Neural cell (in vitro differentiated cells): Measurements from ENCODE around the gene NANOS3. TPM values are rescaled to one million over a fixed set of nuclear protein-coding genes. Genes with fewer than 3 reads are reported as not detected.

Source experiments
- H2AFZ ChIP-seq: fragments of 200-600, 300-800 bp; sonication (generic), shearing (Covaris generic); 2 replicates; pipeline ENCODE4 v1.6.0; 2014; ENCODE audit warnings: low read depth, mild to moderate bottlenecking, antibody characterized with exemption, low read length, moderate library complexity
- H3F3A ChIP-seq: fragments of 200-600 bp; shearing (Covaris generic); 2 replicates; pipeline ENCODE4 v1.6.1; 2016; ENCODE audit warnings: mild to moderate bottlenecking, moderate library complexity, mixed read lengths, antibody characterized with exemption, low read length; ENCODE audit not compliant: insufficient read depth, poor library complexity, severe bottlenecking
- H3K27ac ChIP-seq: fragments of 200-600, 300-800 bp; sonication (generic), shearing (Covaris generic); 2 replicates; pipeline ENCODE4 v1.5.1; 2014; ENCODE audit warnings: mild to moderate bottlenecking, low read length, moderate library complexity
- H3K27me3 ChIP-seq: fragments of 300-800, 200-600 bp; sonication (generic), shearing (Covaris generic); 2 replicates; pipeline ENCODE4 v1.6.0; 2014; ENCODE audit warnings: mild to moderate bottlenecking, low read depth, low read length, moderate library complexity; ENCODE audit not compliant: insufficient read depth
- H3K36me3 ChIP-seq: fragments of 300-800, 200-600 bp; sonication (generic), shearing (Covaris generic); 2 replicates; pipeline ENCODE4 v1.5.1; 2014; ENCODE audit warnings: mild to moderate bottlenecking, antibody characterized with exemption, low read length, moderate library complexity; ENCODE audit not compliant: insufficient read depth
- H3K4me2 ChIP-seq: fragments of 300-800, 200-600 bp; sonication (generic), shearing (Covaris generic); 2 replicates; pipeline ENCODE4 v1.6.0; 2014; ENCODE audit warnings: mild to moderate bottlenecking, low read length
- H3K4me3 ChIP-seq: fragments of 300-800, 200-600 bp; sonication (generic), shearing (Covaris generic); 2 replicates; pipeline ENCODE4 v1.5.1; 2014; ENCODE audit warnings: mild to moderate bottlenecking, low read length, moderate library complexity
- H3K79me2 ChIP-seq: fragments of 200-600 bp; shearing (Covaris generic); replicated peaks from 2 replicates; pipeline ENCODE4 v1.6.0; 2014; ENCODE audit warnings: mild to moderate bottlenecking, low read length, moderate library complexity; ENCODE audit not compliant: insufficient read depth
- H3K9ac ChIP-seq: fragments of 300-800, 200-600 bp; sonication (generic), shearing (Covaris generic); 2 replicates; pipeline ENCODE4 v1.6.1; 2016; ENCODE audit warnings: mild to moderate bottlenecking, low read length, mixed read lengths
- H3K9me2 ChIP-seq: fragments of 200-600 bp; shearing (Covaris generic); 2 replicates; pipeline ENCODE4 v1.6.1; 2016; ENCODE audit warnings: mild to moderate bottlenecking, low read length, mixed read lengths; ENCODE audit not compliant: insufficient read depth
- H3K9me3 ChIP-seq: fragments of 200-600, 300-800 bp; sonication (generic), shearing (Covaris generic); 2 replicates; pipeline ENCODE4 v1.6.1; 2016; ENCODE audit warnings: mild to moderate bottlenecking, mixed run types, low read length, moderate library complexity, mixed read lengths
- H4K20me1 ChIP-seq: fragments of 200-600 bp; shearing (Covaris generic); 2 replicates; pipeline ENCODE4 v1.6.1; 2016; ENCODE audit warnings: mild to moderate bottlenecking, mixed run types; ENCODE audit not compliant: insufficient read depth
- EP300 ChIP-seq: fragments of 450-650 bp; conservative IDR thresholded peaks from 2 replicates; pipeline ENCODE4 v1.6.1; 2014; ENCODE audit warnings: antibody characterized with exemption, mild to moderate bottlenecking, moderate library complexity; ENCODE audit not compliant: poor library complexity, severe bottlenecking
- EZH2 ChIP-seq: fragments of 200-600, 300-800 bp; shearing (Covaris generic), sonication (generic); IDR thresholded peaks from 2 replicates; pipeline ENCODE4 v1.6.1; 2014; ENCODE audit warnings: antibody characterized with exemption, low read length, borderline replicate concordance, mild to moderate bottlenecking; ENCODE audit not compliant: insufficient read depth, poor library complexity, severe bottlenecking
- MXI1 ChIP-seq: fragments of 450-650 bp; conservative IDR thresholded peaks from 2 replicates; pipeline ENCODE4 v1.6.1; 2014; ENCODE audit warnings: antibody characterized with exemption, mild to moderate bottlenecking; ENCODE audit not compliant: poor library complexity, severe bottlenecking
- POLR2AphosphoS5 ChIP-seq: IDR thresholded peaks from 2 replicates; pipeline ENCODE4 v1.6.1; 2012
- RAD21 ChIP-seq: fragments of 450-650 bp; conservative IDR thresholded peaks from 2 replicates; pipeline ENCODE4 v1.6.1; 2014; ENCODE audit warnings: antibody characterized with exemption, mild to moderate bottlenecking, moderate library complexity
- SMC3 ChIP-seq: fragments of 450-650 bp; conservative IDR thresholded peaks from 2 replicates; pipeline ENCODE4 v1.6.1; 2014; ENCODE audit warnings: antibody characterized with exemption, mild to moderate bottlenecking, moderate library complexity; ENCODE audit not compliant: poor library complexity
- TAF1 ChIP-seq: IDR thresholded peaks from 2 replicates; pipeline ENCODE4 v1.6.1; 2012; ENCODE audit warnings: low read depth
- polyA plus RNA-seq: library from polyadenylated mRNA; depleted of rRNA; stranded (reverse); fragments of >200 nt; gene quantifications from 2 replicates; pipeline ENCODE4 v1.2.3, GENCODE V29; 2014
- TF ChIP-seq, protein P1 (sequence below): IDR thresholded peaks from 2 replicates; pipeline ENCODE4 v1.6.1; 2012; ENCODE audit warnings: borderline replicate concordance
- TF ChIP-seq, protein P2 (sequence below): fragments of 450-650 bp; IDR thresholded peaks from 2 replicates; pipeline ENCODE4 v1.5.1; 2014; ENCODE audit warnings: antibody characterized with exemption, mild to moderate bottlenecking, moderate library complexity; ENCODE audit not compliant: poor library complexity, severe bottlenecking

Gene NANOS3
- polyA plus RNA-seq, 1 donor from 2014 or later = 3.2 TPM

DNA sequence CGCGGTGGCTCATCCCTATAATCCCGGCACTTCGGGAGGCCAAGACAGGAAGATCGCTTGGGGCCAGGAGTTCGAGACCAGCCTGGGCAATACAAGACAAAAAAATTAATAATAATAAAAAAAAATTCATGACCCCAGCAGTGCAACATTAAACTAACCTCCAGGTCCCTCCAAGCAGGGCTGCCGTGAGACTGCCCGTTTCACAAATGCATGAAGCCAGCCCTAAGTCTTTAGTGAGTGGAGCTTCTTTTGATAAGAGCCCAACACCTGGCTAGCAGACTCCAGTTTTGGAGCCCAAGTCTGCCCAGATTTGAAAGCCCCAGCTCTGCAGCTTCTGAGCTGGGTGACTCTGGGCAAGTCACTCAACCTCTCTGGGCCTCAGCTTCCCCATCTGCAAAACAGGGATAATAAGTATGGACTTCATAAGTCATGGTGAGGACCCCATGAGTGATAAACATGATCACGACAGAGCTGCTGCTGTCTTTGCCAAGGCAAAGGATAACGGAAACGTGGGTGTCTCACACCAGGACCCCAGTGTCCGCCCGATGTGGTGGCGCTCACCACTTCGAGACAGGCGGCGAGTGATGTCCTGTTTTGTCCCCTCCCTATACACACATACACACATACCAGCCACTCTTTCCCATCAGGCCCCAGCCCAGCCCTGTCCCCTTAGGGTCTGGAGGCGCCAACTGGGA lies 38.4 kb upstream of the NANOS3 start:
- Histone ChIP-seq H3K36me3 (no peaks in the 10 kb centered on the region), H3K4me2 (no peak overlapping the region), H3K27me3 (peaks cover 11% of the 10 kb centered on the region), H3K4me3 (no peak overlapping the region), H3K79me2 (no peaks in the 10 kb centered on the region), H3K9me2 (no peaks in the 10 kb centered on the region), H4K20me1 (no peaks in the 10 kb centered on the region), H3K27ac (no peak overlapping the region), H3K9me3 (no peaks in the 10 kb centered on the region), H2AFZ (no peak overlapping the region), H3F3A (no peaks in the 10 kb centered on the region), H3K9ac (no peak overlapping the region)
- TF ChIP-seq MXI1 = no peak
- no peak for TF ChIP-seq EP300

DNA sequence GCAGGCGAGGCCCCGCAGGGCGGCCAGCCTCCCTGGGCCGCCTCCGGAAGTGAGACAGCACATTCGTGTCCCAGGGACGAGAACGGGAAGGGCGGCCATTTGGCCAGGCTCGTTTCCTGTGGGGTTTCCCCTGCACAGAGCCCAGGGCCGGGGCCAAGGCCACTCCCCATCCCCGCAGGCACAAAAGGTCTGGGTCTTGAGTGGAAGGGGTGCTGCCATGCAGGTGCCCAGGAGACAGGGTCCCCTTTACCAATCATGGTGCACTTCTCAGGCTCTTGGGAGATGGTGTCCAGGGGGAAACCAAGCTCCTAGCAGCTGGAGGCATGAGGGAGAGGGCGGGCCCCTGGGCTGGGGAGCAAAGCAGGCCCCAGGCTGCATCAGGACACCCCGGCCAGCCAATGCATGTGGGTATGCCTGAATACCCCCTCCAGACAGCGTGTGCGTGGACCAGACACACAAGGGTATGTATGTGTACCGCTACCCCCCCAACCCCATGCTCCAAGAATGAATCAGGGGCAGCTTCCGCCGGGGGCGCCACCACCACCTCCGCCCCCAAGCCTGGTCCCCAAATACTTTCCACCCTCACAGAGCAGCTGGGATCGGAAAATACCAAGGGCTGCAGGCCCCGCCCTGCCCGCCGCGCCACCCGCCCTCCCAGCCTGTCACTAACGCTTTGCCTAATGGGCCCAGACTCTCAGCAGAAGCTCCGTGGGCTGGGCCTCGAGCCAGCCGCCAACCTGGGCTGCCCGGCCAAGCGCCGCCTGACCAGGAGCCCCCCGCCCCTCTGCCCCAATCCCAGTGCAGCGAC lies 37.6 kb upstream of the NANOS3 start:
- no peak for TF ChIP-seq RAD21
- TF ChIP-seq POLR2AphosphoS5 = no peak
- no peak for TF ChIP-seq EP300
- no peak for TF ChIP-seq SMC3
- no peak for TF ChIP-seq TAF1
- TF ChIP-seq, protein P1, sequence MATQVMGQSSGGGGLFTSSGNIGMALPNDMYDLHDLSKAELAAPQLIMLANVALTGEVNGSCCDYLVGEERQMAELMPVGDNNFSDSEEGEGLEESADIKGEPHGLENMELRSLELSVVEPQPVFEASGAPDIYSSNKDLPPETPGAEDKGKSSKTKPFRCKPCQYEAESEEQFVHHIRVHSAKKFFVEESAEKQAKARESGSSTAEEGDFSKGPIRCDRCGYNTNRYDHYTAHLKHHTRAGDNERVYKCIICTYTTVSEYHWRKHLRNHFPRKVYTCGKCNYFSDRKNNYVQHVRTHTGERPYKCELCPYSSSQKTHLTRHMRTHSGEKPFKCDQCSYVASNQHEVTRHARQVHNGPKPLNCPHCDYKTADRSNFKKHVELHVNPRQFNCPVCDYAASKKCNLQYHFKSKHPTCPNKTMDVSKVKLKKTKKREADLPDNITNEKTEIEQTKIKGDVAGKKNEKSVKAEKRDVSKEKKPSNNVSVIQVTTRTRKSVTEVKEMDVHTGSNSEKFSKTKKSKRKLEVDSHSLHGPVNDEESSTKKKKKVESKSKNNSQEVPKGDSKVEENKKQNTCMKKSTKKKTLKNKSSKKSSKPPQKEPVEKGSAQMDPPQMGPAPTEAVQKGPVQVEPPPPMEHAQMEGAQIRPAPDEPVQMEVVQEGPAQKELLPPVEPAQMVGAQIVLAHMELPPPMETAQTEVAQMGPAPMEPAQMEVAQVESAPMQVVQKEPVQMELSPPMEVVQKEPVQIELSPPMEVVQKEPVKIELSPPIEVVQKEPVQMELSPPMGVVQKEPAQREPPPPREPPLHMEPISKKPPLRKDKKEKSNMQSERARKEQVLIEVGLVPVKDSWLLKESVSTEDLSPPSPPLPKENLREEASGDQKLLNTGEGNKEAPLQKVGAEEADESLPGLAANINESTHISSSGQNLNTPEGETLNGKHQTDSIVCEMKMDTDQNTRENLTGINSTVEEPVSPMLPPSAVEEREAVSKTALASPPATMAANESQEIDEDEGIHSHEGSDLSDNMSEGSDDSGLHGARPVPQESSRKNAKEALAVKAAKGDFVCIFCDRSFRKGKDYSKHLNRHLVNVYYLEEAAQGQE = no peak
- TF ChIP-seq MXI1 = no peak
- TF ChIP-seq EZH2 = no peak
- TF ChIP-seq, protein P2, sequence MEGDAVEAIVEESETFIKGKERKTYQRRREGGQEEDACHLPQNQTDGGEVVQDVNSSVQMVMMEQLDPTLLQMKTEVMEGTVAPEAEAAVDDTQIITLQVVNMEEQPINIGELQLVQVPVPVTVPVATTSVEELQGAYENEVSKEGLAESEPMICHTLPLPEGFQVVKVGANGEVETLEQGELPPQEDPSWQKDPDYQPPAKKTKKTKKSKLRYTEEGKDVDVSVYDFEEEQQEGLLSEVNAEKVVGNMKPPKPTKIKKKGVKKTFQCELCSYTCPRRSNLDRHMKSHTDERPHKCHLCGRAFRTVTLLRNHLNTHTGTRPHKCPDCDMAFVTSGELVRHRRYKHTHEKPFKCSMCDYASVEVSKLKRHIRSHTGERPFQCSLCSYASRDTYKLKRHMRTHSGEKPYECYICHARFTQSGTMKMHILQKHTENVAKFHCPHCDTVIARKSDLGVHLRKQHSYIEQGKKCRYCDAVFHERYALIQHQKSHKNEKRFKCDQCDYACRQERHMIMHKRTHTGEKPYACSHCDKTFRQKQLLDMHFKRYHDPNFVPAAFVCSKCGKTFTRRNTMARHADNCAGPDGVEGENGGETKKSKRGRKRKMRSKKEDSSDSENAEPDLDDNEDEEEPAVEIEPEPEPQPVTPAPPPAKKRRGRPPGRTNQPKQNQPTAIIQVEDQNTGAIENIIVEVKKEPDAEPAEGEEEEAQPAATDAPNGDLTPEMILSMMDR = no peak
- H3K4me2 ChIP-seq = no peak overlapping the region
- H3K27me3 ChIP-seq = peaks cover 11% of the 10 kb centered on the region
- no peak overlapping the region for H3K9ac ChIP-seq
- H3K79me2 ChIP-seq = no peaks in the 10 kb centered on the region
- H2AFZ ChIP-seq = no peak overlapping the region
- no peaks in the 10 kb centered on the region for H3F3A ChIP-seq
- no peak overlapping the region for H3K27ac ChIP-seq
- no peaks in the 10 kb centered on the region for H3K36me3 ChIP-seq
- no peaks in the 10 kb centered on the region for H3K9me2 ChIP-seq
- no peak overlapping the region for H3K4me3 ChIP-seq
- no peaks in the 10 kb centered on the region for H4K20me1 ChIP-seq
- no peaks in the 10 kb centered on the region for H3K9me3 ChIP-seq
